HEK293 (cell line): Measurements from ENCODE around the gene RAB1B.
A peak's percentile ranks its signal among the peaks of the same experiment; 100 is the strongest.

Experiments
- CTCF ChIA-PET: fragments of 350-600 bp; formaldehyde crosslinking; extraction: SDS; loops from one replicate; lab custom pipeline; 2021; ENCODE audit warnings: antibody characterized with exemption; lab: Yijun Ruan, JAX
- POLR2A ChIA-PET: fragments of 300-600 bp; formaldehyde crosslinking; extraction: SDS; loops from one replicate; lab custom pipeline; 2020; ENCODE audit warnings: antibody characterized with exemption, inconsistent platforms; lab: Yijun Ruan, JAX
- H3K27ac ChIP-seq: fragments of 200-500 bp; sonication (Bioruptor generic); 2 replicates; pipeline ENCODE4 v1.5.1; 2014; ENCODE audit warnings: low read depth, low read length, control low read depth, inconsistent platforms; ENCODE audit errors: extremely low read depth
- H3K36me3 ChIP-seq, 2 experiments: fragments of 200-500 bp in 1 of 2; sonication (Bioruptor generic) in 1 of 2; 1 replicate in 1 of 2; 2 replicates in 1 of 2; pipeline ENCODE4 v1.5.1; 2014 to 2017; ENCODE audit warnings: inconsistent platforms in 2 of 2, low read length in 2 of 2; ENCODE audit not compliant: control insufficient read depth in 2 of 2, insufficient read depth in 1 of 2
- H3K4me1 ChIP-seq: fragments of 200-500 bp; sonication (Bioruptor generic); 2 replicates; pipeline ENCODE4 v1.5.1; 2014; ENCODE audit warnings: mild to moderate bottlenecking, low read length, inconsistent platforms; ENCODE audit not compliant: control insufficient read depth, insufficient read depth
- H3K4me3 ChIP-seq: 2 replicates; pipeline ENCODE4 v1.5.1; 2011; ENCODE audit warnings: low read depth, mild to moderate bottlenecking, control low read depth, low read length, moderate library complexity
- H3K9me3 ChIP-seq: fragments of 200-500 bp; sonication (Bioruptor generic); 2 replicates; pipeline ENCODE4 v1.5.1; 2014; ENCODE audit warnings: low read depth, low read length, inconsistent platforms; ENCODE audit not compliant: control insufficient read depth, insufficient read depth
- ATF2 ChIP-seq: fragments of 450-650 bp; formaldehyde crosslinking; IDR thresholded peaks from 2 replicates; pipeline ENCODE4 v1.5.1; 2016; ENCODE audit warnings: missing biosample characterization, missing genetic modification characterization, low read depth
- GLI2 ChIP-seq: fragments of 450-650 bp; formaldehyde crosslinking; IDR thresholded peaks from 2 replicates; pipeline ENCODE4; 2017; ENCODE audit warnings: missing biosample characterization, missing genetic modification characterization, low read depth, borderline replicate concordance
- GLIS1 ChIP-seq: fragments of 450-650 bp; formaldehyde crosslinking; IDR thresholded peaks from 2 replicates; pipeline ENCODE4 v1.5.1; 2016; ENCODE audit warnings: missing biosample characterization, missing genetic modification characterization
- PRDM1 ChIP-seq: fragments of 450-650 bp; formaldehyde crosslinking; IDR thresholded peaks from 2 replicates; pipeline ENCODE4; 2016; ENCODE audit warnings: missing biosample characterization, missing genetic modification characterization
- ZBTB20 ChIP-seq: fragments of 450-650 bp; formaldehyde crosslinking; IDR thresholded peaks from 2 replicates; pipeline ENCODE4 v1.5.1; 2016; ENCODE audit warnings: missing biosample characterization, missing genetic modification characterization
- ZNF10 ChIP-seq: fragments of 450-650 bp; formaldehyde crosslinking; IDR thresholded peaks from 2 replicates; pipeline ENCODE4 v1.5.1; 2017; ENCODE audit warnings: missing biosample characterization, missing genetic modification characterization
- ZNF155 ChIP-seq: fragments of 450-650 bp; formaldehyde crosslinking; IDR thresholded peaks from 2 replicates; pipeline ENCODE4 v1.5.1; 2016; ENCODE audit warnings: missing biosample characterization, missing genetic modification characterization
- ZNF292 ChIP-seq: fragments of 450-650 bp; formaldehyde crosslinking; IDR thresholded peaks from 2 replicates; pipeline ENCODE4 v1.5.1; 2016; ENCODE audit warnings: low read depth, missing biosample characterization, missing genetic modification characterization, borderline replicate concordance
- ZNF404 ChIP-seq: fragments of 450-650 bp; formaldehyde crosslinking; IDR thresholded peaks from 2 replicates; pipeline ENCODE4 v1.5.1; 2017; ENCODE audit warnings: missing biosample characterization, missing genetic modification characterization
- ZNF596 ChIP-seq: fragments of 450-650 bp; IDR thresholded peaks from 2 replicates; pipeline ENCODE4 v1.5.0; 2018; ENCODE audit warnings: missing biosample characterization, mild to moderate bottlenecking, missing genetic modification characterization, moderate library complexity
- ZNF629 ChIP-seq: fragments of 450-650 bp; formaldehyde crosslinking; IDR thresholded peaks from 2 replicates; pipeline ENCODE4 v1.5.1; 2017; ENCODE audit warnings: missing biosample characterization, missing genetic modification characterization
- ZNF837 ChIP-seq: fragments of 450-650 bp; formaldehyde crosslinking; IDR thresholded peaks from 2 replicates; pipeline ENCODE4 v1.5.1; 2016; ENCODE audit warnings: missing biosample characterization, missing genetic modification characterization
- TF ChIP-seq, protein P1 (sequence below): fragments of 450-650 bp; formaldehyde crosslinking; IDR thresholded peaks from 2 replicates; pipeline ENCODE4 v1.5.1; 2016; ENCODE audit warnings: missing biosample characterization, missing genetic modification characterization
- TF ChIP-seq, protein P2 (sequence below): fragments of 450-650 bp; formaldehyde crosslinking; IDR thresholded peaks from 2 replicates; pipeline ENCODE4 v1.5.1; 2016; ENCODE audit warnings: missing biosample characterization, missing genetic modification characterization
- TF ChIP-seq, protein P3 (sequence below): fragments of 450-650 bp; formaldehyde crosslinking; IDR thresholded peaks from 2 replicates; pipeline ENCODE4 v1.5.1; 2016; ENCODE audit warnings: missing biosample characterization, missing genetic modification characterization
- TF ChIP-seq, protein P4 (sequence below): fragments of 450-650 bp; formaldehyde crosslinking; IDR thresholded peaks from 2 replicates; pipeline ENCODE4 v1.5.1; 2016; ENCODE audit warnings: missing biosample characterization, missing genetic modification characterization

The RAB1B gene

DNA sequence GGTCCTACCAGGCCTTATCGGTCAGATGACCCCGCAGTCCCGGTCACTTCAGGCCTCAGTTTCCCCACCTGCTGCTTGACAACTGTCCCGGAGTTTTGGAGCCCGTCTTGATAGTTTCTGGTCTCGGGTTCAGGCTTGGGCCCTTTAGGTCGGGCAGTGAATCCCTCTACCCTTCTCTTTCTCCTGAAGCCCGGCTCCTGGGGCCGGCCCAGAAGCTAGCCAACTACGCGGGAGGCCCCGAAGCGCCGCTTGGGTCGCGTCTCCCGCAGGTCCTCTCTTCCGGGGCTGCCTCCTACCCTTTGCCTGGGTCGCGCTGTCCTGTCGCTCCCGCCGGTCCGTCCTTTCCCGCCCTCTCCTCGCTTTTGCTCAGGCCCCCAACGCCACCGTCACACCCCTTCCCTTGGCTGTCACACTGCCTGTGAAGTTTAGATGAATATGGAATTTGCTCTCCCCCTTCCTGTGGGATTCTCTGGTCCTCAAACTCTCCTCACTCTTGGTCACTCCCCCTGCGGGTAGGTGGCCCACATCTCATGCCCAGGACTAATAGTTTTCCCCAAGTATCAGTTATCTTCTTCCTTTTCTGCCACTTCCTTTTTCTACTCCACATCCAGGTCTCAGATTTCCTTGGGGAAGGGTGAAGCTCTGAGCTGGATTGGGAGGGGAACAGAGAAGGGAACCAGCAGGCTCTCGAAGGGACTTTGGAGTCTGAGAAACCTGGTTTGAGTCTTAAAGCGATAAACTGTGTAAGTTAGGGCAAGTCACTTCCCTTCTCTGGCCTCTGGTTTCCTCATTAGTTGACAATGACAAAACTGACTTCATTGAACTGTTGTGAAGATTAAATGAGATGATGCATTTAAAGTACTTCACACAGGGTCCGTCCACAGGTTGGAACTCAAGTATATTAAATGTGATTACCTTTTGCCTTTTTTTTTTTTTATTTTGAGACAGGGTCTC, 790 bp downstream of the RAB1B start (continued):
- no peak for TF ChIP-seq ZNF596 (tag by site-specific recombination)
- TF ChIP-seq, protein P1, sequence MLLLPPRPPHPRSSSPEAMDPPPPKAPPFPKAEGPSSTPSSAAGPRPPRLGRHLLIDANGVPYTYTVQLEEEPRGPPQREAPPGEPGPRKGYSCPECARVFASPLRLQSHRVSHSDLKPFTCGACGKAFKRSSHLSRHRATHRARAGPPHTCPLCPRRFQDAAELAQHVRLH (tag by site-specific recombination) = no peak
- no peak for TF ChIP-seq ZNF404 (tag by site-specific recombination)
- TF ChIP-seq GLIS1 (tag by site-specific recombination) = peak; percentile 93
- TF ChIP-seq ZNF155 = no peak
- TF ChIP-seq, protein P2, sequence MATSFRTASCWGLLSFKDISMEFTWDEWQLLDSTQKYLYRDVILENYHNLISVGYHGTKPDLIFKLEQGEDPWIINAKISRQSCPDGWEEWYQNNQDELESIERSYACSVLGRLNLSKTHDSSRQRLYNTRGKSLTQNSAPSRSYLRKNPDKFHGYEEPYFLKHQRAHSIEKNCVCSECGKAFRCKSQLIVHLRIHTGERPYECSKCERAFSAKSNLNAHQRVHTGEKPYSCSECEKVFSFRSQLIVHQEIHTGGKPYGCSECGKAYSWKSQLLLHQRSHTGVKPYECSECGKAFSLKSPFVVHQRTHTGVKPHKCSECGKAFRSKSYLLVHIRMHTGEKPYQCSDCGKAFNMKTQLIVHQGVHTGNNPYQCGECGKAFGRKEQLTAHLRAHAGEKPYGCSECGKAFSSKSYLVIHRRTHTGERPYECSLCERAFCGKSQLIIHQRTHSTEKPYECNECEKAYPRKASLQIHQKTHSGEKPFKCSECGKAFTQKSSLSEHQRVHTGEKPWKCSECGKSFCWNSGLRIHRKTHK (tag by site-specific recombination) = no peak
- no peak for TF ChIP-seq ATF2 (tag by site-specific recombination)
- no peak for TF ChIP-seq GLI2 (tag by site-specific recombination)

- Histone ChIP-seq H3K4me3 (no peak overlapping the region), H3K27ac (no peak overlapping the region), H3K4me1 (peaks cover 2% of the 10 kb centered on the region; the same call in 1 of the 2 replicates), H3K36me3 (peaks cover 0 to 63% of the 10 kb centered on the region in 2 experiments; a peak in 2 of 3 replicates), H3K9me3 (no peaks in the 10 kb centered on the region)
- TF ChIP-seq, protein P3, sequence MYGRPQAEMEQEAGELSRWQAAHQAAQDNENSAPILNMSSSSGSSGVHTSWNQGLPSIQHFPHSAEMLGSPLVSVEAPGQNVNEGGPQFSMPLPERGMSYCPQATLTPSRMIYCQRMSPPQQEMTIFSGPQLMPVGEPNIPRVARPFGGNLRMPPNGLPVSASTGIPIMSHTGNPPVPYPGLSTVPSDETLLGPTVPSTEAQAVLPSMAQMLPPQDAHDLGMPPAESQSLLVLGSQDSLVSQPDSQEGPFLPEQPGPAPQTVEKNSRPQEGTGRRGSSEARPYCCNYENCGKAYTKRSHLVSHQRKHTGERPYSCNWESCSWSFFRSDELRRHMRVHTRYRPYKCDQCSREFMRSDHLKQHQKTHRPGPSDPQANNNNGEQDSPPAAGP (tag by site-specific recombination) = no peak
- TF ChIP-seq ZNF292 (tag by site-specific recombination) = no peak
- TF ChIP-seq ZNF10 (tag by site-specific recombination) = no peak
- TF ChIP-seq, protein P4, sequence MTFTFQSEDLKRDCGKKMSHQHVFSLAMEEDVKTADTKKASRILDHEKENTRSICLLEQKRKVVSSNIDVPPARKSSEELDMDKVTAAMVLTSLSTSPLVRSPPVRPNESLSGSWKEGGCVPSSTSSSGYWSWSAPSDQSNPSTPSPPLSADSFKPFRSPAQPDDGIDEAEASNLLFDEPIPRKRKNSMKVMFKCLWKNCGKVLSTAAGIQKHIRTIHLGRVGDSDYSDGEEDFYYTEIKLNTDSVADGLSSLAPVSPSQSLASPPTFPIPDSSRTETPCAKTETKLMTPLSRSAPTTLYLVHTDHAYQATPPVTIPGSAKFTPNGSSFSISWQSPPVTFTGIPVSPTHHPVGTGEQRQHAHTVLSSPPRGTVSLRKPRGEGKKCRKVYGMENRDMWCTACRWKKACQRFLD = no peak
- TF ChIP-seq, protein P2 (tag by site-specific recombination) = no peak
- TF ChIP-seq ZNF837 (tag by site-specific recombination) = no peak
- TF ChIP-seq GLI2 (tag by site-specific recombination) = no peak
- TF ChIP-seq ZBTB20 (tag by site-specific recombination) = no peak
- TF ChIP-seq ZNF629 (tag by site-specific recombination) = no peak
- no peak for TF ChIP-seq PRDM1 (tag by site-specific recombination)
- POLR2A ChIA-PET = interaction anchor here (0.8 to 1.4 kb wide), 2 partner anchors 11 to 17 kb away, joined by 4 read pairs; partner anchors contain the start of gene YIF1A
- CTCF ChIA-PET = interaction anchor here (0.8 to 4.9 kb wide), 2 partner anchors 10 to 50 kb away, joined by 3 to 24 read pairs; no protein-coding TSS in a partner anchor
Observed at GRCh38 chr11:66271816-66272215, 3.4 kb downstream of the RAB1B start.
